Kidney capillary endothelial cell (primary cell): Measurements from ENCODE around the gene MAMDC2.

ENCODE experiments used
- DNase-seq: peaks from one replicate; pipeline ENCODE4 v3.0.0-alpha.2; 2018; ENCODE audit warnings: low spot score

The MAMDC2 gene

GRCh38 chr9:70043689-70044489, at the start of gene MAMDC2:
TSS of gene MAMDC2 (plus strand) at chr9:70043848. CDS start at chr9:70044198, 350 bp downstream.
- DNase-seq, result peak; percentile 9

- DNase-seq, result no peak
Measured at GRCh38 chr9:69995846-69996245, 47.8 kb upstream of the MAMDC2 start.

- DNase-seq, result no peak
Measured at GRCh38 chr9:69996967-69997366, 46.7 kb upstream of the MAMDC2 start.

- DNase-seq, result no peak
Measured at GRCh38 chr9:69997524-69997923, 46.1 kb upstream of the MAMDC2 start.

- DNase-seq, result no peak
Measured at GRCh38 chr9:69999315-69999714, 44.3 kb upstream of the MAMDC2 start.

GRCh38 chr9:70000469-70000868, 43.2 kb upstream of the MAMDC2 start:
- no peak for DNase-seq

- DNase-seq, result no peak
Measured at GRCh38 chr9:70003901-70004714, 39.5 kb upstream of the MAMDC2 start.

GRCh38 chr9:70006306-70006705, 37.3 kb upstream of the MAMDC2 start:
- DNase-seq, result no peak

- no peak for DNase-seq
Measured at GRCh38 chr9:70007831-70008230, 35.8 kb upstream of the MAMDC2 start.

GRCh38 chr9:70010015-70010414, 33.6 kb upstream of the MAMDC2 start:
- DNase-seq, result no peak

- DNase-seq, result no peak
Measured at GRCh38 chr9:70011366-70011765, 32.3 kb upstream of the MAMDC2 start.

GRCh38 chr9:70012569-70012968, 31.1 kb upstream of the MAMDC2 start:
- no peak for DNase-seq

- DNase-seq, result no peak
Measured at GRCh38 chr9:70013598-70014196, 30.0 kb upstream of the MAMDC2 start.

- no peak for DNase-seq
Measured at GRCh38 chr9:70015099-70015498, 28.5 kb upstream of the MAMDC2 start.

GRCh38 chr9:70020217-70020616, 23.4 kb upstream of the MAMDC2 start:
- no peak for DNase-seq

GRCh38 chr9:70020991-70021571, 22.6 kb upstream of the MAMDC2 start:
- peak; percentile 69 for DNase-seq

- DNase-seq, result no peak
Measured at GRCh38 chr9:70028287-70028686, 15.4 kb upstream of the MAMDC2 start.

- no peak for DNase-seq
Measured at GRCh38 chr9:70030156-70030555, 13.5 kb upstream of the MAMDC2 start.

GRCh38 chr9:70031141-70031545, 12.5 kb upstream of the MAMDC2 start:
- no peak for DNase-seq

GRCh38 chr9:70034271-70034711, 9.4 kb upstream of the MAMDC2 start:
- no peak for DNase-seq

- no peak for DNase-seq
Measured at GRCh38 chr9:70035691-70036090, 8.0 kb upstream of the MAMDC2 start.

GRCh38 chr9:70036641-70037040, 7.0 kb upstream of the MAMDC2 start:
- no peak for DNase-seq
